Hepatocyte (in vitro differentiated cells): ENCODE data around the gene ACADVL. TPM values are rescaled to one million over a fixed set of nuclear protein-coding genes. Genes with fewer than 3 reads are reported as not detected.

Experiments
- DNase-seq: peaks from one replicate; pipeline ENCODE4 v3.0.0-alpha.2; 2016; ENCODE audit warnings: low spot score
- H2AFZ ChIP-seq: fragments of 200-600 bp; sonication (generic); 2 replicates; pipeline ENCODE4 v1.6.0; 2016; ENCODE audit warnings: antibody characterized with exemption, mild to moderate bottlenecking
- H3K27ac ChIP-seq: fragments of 200-600 bp; sonication (generic); 2 replicates; pipeline ENCODE4 v1.5.1; 2016; ENCODE audit warnings: mild to moderate bottlenecking
- H3K27me3 ChIP-seq: fragments of 200-600 bp; sonication (generic); 2 replicates; pipeline ENCODE4 v1.6.1; 2016
- H3K36me3 ChIP-seq: fragments of 200-600 bp; sonication (generic); replicated peaks from 2 replicates; pipeline ENCODE4 v1.5.1; 2016; ENCODE audit warnings: low read depth; ENCODE audit not compliant: insufficient read depth
- H3K4me1 ChIP-seq: fragments of 200-600 bp; sonication (generic); 2 replicates; pipeline ENCODE4 v1.5.1; 2016; ENCODE audit warnings: mild to moderate bottlenecking, moderate library complexity; ENCODE audit not compliant: insufficient read depth
- H3K4me2 ChIP-seq: fragments of 200-600 bp; sonication (generic); 2 replicates; pipeline ENCODE4 v1.6.0; 2016
- H3K4me3 ChIP-seq: fragments of 200-600 bp; sonication (generic); 2 replicates; pipeline ENCODE4 v1.5.1; 2016; ENCODE audit warnings: mild to moderate bottlenecking
- H3K79me2 ChIP-seq: fragments of 200-600 bp; sonication (generic); 2 replicates; pipeline ENCODE4 v1.6.0; 2017; ENCODE audit warnings: mild to moderate bottlenecking
- H3K9me2 ChIP-seq: fragments of 200-600 bp; sonication (generic); replicated peaks from 2 replicates; pipeline ENCODE4 v1.6.0; 2017; ENCODE audit warnings: mild to moderate bottlenecking; ENCODE audit not compliant: insufficient read depth
- H3K9me3 ChIP-seq: fragments of 200-600 bp; sonication (generic); 2 replicates; pipeline ENCODE4 v1.5.1; 2016; ENCODE audit warnings: low read depth, mild to moderate bottlenecking
- H4K20me1 ChIP-seq: fragments of 200-600 bp; sonication (generic); 2 replicates; pipeline ENCODE4 v1.6.0; 2016; ENCODE audit warnings: mild to moderate bottlenecking; ENCODE audit not compliant: insufficient read depth, poor library complexity, severe bottlenecking
- EZH2 ChIP-seq: fragments of 200-600 bp; sonication (generic); IDR thresholded peaks from 2 replicates; pipeline ENCODE4 v1.6.1; 2016; ENCODE audit warnings: antibody characterized with exemption, mild to moderate bottlenecking, borderline replicate concordance
- EZH2phosphoT487 ChIP-seq: fragments of 200-600 bp; sonication (generic); IDR thresholded peaks from one replicate; pipeline ENCODE4 v1.6.1; 2018; ENCODE audit warnings: antibody characterized with exemption, mild to moderate bottlenecking, low read depth, moderate library complexity; ENCODE audit not compliant: unreplicated experiment, severe bottlenecking
- WGBS: methylation state at CpG from one replicate; pipeline ENCODE4 v1.1.6; 2016; ENCODE audit warnings: low lambda C conversion rate; ENCODE audit errors: missing lambda C conversion rate; 5-methylcytosine and 5-hydroxymethylcytosine counted together
- polyA plus RNA-seq: library from polyadenylated mRNA; unstranded; fragments of >200 nt; fragmentation: Nextera tagmentation; extraction: Ambion mirVana; gene quantifications from 2 replicates; pipeline ENCODE4 v1.2.1, GENCODE V29; 2016
- total RNA-seq: library from RNA; depleted of rRNA; stranded (reverse); fragments of >200 nt; gene quantifications from 2 replicates; pipeline ENCODE4 v1.2.3, GENCODE V29; 2014
- TF ChIP-seq, protein P1 (sequence below): fragments of 200-600 bp; sonication (generic); IDR thresholded peaks from 2 replicates; pipeline ENCODE4 v1.5.1; 2016; ENCODE audit warnings: antibody characterized with exemption, mild to moderate bottlenecking; ENCODE audit not compliant: poor library complexity

Gene ACADVL
- total and polyA plus RNA-seq, 2 experiments from 2014 or later: 469 to 1,250 TPM

DNA sequence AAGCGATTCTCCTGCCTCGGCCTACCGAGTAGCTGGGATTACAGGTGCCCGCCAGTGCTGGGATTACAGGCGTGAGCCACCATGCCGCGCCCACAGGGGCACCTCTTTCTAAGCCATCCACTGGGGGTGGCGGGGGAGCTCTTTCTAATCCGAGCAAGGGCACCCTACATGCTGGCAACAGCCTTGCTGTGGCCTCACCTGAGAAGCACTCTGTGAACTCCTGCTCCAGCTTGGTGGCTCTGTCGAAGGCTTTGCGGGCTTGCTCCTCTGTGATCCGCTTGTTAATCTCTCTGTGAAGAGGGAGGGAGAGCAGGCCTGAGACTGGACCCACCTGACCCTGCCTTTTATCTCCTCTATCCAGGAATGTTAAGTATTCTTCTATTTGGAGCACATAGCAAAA is 28.7 kb upstream of the ACADVL start:
- Histone ChIP-seq H3K27ac (no peak overlapping the region), H3K9me2 (no peaks in the 10 kb centered on the region), H3K9me3 (no peaks in the 10 kb centered on the region), H3K4me3 (no peak overlapping the region), H3K27me3 (no peaks in the 10 kb centered on the region), H3K79me2 (no peaks in the 10 kb centered on the region), H4K20me1 (no peaks in the 10 kb centered on the region), H3K36me3 (no peaks in the 10 kb centered on the region), H2AFZ (no peak overlapping the region), H3K4me1 (no peaks in the 10 kb centered on the region), H3K4me2 (no peak overlapping the region)
- TF ChIP-seq EZH2: no peak
- TF ChIP-seq, protein P1, sequence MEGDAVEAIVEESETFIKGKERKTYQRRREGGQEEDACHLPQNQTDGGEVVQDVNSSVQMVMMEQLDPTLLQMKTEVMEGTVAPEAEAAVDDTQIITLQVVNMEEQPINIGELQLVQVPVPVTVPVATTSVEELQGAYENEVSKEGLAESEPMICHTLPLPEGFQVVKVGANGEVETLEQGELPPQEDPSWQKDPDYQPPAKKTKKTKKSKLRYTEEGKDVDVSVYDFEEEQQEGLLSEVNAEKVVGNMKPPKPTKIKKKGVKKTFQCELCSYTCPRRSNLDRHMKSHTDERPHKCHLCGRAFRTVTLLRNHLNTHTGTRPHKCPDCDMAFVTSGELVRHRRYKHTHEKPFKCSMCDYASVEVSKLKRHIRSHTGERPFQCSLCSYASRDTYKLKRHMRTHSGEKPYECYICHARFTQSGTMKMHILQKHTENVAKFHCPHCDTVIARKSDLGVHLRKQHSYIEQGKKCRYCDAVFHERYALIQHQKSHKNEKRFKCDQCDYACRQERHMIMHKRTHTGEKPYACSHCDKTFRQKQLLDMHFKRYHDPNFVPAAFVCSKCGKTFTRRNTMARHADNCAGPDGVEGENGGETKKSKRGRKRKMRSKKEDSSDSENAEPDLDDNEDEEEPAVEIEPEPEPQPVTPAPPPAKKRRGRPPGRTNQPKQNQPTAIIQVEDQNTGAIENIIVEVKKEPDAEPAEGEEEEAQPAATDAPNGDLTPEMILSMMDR: no peak
- TF ChIP-seq EZH2phosphoT487: no peak
- 89% methylated on average over 12 of the region's 12 CpGs for WGBS
- no peak for DNase-seq

DNA sequence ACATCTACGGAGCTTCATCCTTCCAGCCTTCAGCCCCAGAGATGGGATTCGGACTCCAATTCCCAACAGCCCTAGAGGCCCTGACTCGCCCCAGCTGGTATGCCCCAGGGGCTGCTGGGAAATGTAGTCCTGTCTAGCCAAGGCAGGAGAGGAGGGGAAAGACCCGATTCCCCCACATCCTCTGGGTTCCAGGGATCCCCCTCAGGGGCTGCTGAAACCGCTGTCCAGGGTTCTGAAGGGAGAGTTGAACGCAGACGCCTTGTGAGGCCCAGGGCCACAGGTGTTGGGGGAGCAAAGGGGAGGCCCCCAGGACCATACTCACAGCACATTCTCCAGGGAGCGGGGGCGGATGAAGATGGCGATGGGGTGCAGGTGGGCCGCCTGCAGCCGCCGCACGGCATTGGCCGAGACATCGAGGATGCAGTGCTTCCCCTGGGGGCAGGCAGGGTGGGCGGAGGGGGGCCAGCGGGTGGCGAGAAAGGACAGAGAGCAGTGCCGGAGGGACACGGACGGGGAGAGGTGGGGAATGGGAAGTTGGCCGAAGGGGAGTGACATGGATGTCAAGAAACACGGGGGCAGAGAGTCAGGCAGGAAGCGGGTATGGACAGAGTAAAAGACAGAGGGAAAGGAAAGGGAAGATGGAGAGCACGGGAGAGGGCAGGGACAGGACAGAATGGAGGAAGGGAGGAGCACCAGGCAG is 28.0 kb upstream of the ACADVL start:
- 85% methylated on average over 19 of the region's 26 CpGs for WGBS
- H3K4me3 ChIP-seq: no peak overlapping the region
- H3K27me3 ChIP-seq: no peaks in the 10 kb centered on the region
- TF ChIP-seq EZH2phosphoT487 (no peak), EZH2 (no peak)
- TF ChIP-seq, protein P1: no peak
- no peaks in the 10 kb centered on the region for H3K9me3 ChIP-seq
- DNase-seq: peak; percentile 66
- H3K79me2 ChIP-seq: no peaks in the 10 kb centered on the region
- H2AFZ ChIP-seq: no peak overlapping the region
- no peaks in the 10 kb centered on the region for H4K20me1 ChIP-seq
- no peak overlapping the region for H3K27ac ChIP-seq
- H3K4me1 ChIP-seq: no peaks in the 10 kb centered on the region
- H3K36me3 ChIP-seq: no peaks in the 10 kb centered on the region
- no peak overlapping the region for H3K4me2 ChIP-seq
- H3K9me2 ChIP-seq: no peaks in the 10 kb centered on the region

DNA sequence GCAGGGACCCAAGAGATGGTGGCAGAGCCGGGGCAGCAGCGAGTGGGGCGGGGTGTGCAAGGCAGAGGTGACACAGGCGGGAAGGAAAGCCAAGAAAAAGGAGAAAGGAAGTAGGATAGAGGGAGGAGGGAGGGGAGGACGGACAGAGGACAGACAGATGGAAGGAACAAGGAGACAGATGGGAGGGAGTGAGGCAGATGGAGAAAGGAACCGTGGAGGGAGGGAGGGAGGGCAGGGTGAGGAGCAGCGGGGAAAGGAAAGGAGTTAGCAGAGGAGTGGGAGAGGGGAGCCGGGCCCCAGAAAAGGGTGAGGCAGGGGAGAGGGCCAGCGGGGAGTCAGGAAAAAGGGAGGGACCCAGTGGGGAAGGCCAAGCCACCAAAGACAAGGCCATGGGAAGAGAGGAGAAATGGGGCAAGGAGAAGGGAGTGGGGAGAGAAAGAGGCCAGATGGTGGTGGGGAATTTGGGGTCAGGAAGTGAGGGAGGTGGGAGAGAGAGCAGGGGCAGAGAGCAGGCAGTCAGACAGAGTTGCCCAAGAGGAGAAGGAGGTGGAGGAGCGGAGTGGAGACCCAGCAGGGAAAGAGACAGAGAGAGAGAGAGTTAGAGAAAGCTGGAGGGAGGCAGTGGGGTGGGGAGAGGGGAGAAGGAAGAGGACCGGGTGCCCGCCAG is 27.3 kb upstream of the ACADVL start:
- DNase-seq: no peak
- H3K36me3 ChIP-seq: no peaks in the 10 kb centered on the region
- TF ChIP-seq EZH2: no peak
- TF ChIP-seq, protein P1: no peak
- TF ChIP-seq EZH2phosphoT487: no peak
- H3K4me1 ChIP-seq: no peaks in the 10 kb centered on the region
- H3K9me2 ChIP-seq: no peaks in the 10 kb centered on the region
- no peaks in the 10 kb centered on the region for H3K79me2 ChIP-seq
- H3K27me3 ChIP-seq: no peaks in the 10 kb centered on the region
- H3K27ac ChIP-seq: no peak overlapping the region
- no peak overlapping the region for H2AFZ ChIP-seq
- H3K9me3 ChIP-seq: no peaks in the 10 kb centered on the region
- H3K4me3 ChIP-seq: no peak overlapping the region
- 100% methylated on average over 4 of the region's 12 CpGs for WGBS
- H4K20me1 ChIP-seq: no peaks in the 10 kb centered on the region
- H3K4me2 ChIP-seq: no peak overlapping the region
